HFFc6 (cell line): ENCODE measurements around the gene ANKRD53. TPM values are rescaled to one million over a fixed set of nuclear protein-coding genes. Genes with fewer than 3 reads are reported as not detected.

Experiments used
- DNase-seq: peaks from one replicate; pipeline ENCODE4 v3.0.0-alpha.2; 2018
- H3K27ac Mint-ChIP-seq: 2 replicates; pipeline ENCODE4 v1.8.0; 2020; ENCODE audit warnings: mild to moderate bottlenecking, mixed read lengths
- H3K27me3 Mint-ChIP-seq: 2 replicates; pipeline ENCODE4 v1.8.0; 2021; ENCODE audit warnings: mild to moderate bottlenecking, moderate library complexity, mixed read lengths; ENCODE audit not compliant: insufficient read depth
- H3K36me3 Mint-ChIP-seq: 2 replicates; pipeline ENCODE4 v1.8.0; 2021; ENCODE audit warnings: low read depth, mixed read lengths
- H3K4me1 Mint-ChIP-seq: 2 replicates; pipeline ENCODE4 v1.8.0; 2020; ENCODE audit warnings: low read depth, mixed read lengths
- H3K4me3 Mint-ChIP-seq: 2 replicates; pipeline ENCODE4 v1.8.0; 2020; ENCODE audit warnings: mild to moderate bottlenecking, moderate library complexity, mixed read lengths
- H3K9me3 Mint-ChIP-seq: 2 replicates; pipeline ENCODE4 v1.8.0; 2020; ENCODE audit warnings: mild to moderate bottlenecking, mixed read lengths
- CTCF ChIP-seq: fragments of 200-600 bp; sonication (generic); IDR thresholded peaks from 2 replicates; pipeline ENCODE4 v1.5.0; 2021; ENCODE audit warnings: antibody characterized with exemption, mild to moderate bottlenecking
- total RNA-seq, 6 experiments: library from RNA; stranded (reverse); fragmentation: NEBNext Ultra II Directional; extraction: Animal tissue kit (Norgen Biotek cat#: 25700); gene quantifications; 2 replicates in 1 of 6; 3 replicates in 5 of 6; pipeline ENCODE4 v1.2.3, GENCODE V29; 2021

ANKRD53 gene
- total RNA-seq, 6 experiments from 2014 or later = 0.64 to 1.1 (median 0.85) TPM

GRCh38 chr2:70957798-70958197 lies 20.6 kb upstream of the ANKRD53 start:
- Mint-ChIP-seq H3K4me1 (peaks cover 6% of the 10 kb centered on the region; the same call in 1 of the 2 replicates), H3K9me3 (no peaks in the 10 kb centered on the region), H3K36me3 (no peaks in the 10 kb centered on the region), H3K27ac (no peak overlapping the region), H3K27me3 (peaks cover 37% of the 10 kb centered on the region), H3K4me3 (no peak overlapping the region)
- DNase-seq = no peak
- TF ChIP-seq CTCF = no peak

- H3K36me3 Mint-ChIP-seq = no peaks in the 10 kb centered on the region
- no peak overlapping the region for H3K27ac Mint-ChIP-seq
Measured at GRCh38 chr2:70958759-70959158, 19.7 kb upstream of the ANKRD53 start.

GRCh38 chr2:70959271-70959761 lies 19.1 kb upstream of the ANKRD53 start:
- H3K36me3 Mint-ChIP-seq = no peaks in the 10 kb centered on the region
- H3K4me3 Mint-ChIP-seq = no peak overlapping the region
- peaks cover 6% of the 10 kb centered on the region; the same call in 1 of the 2 replicates for H3K4me1 Mint-ChIP-seq
- no peaks in the 10 kb centered on the region for H3K9me3 Mint-ChIP-seq
- no peak for DNase-seq
- peaks cover 44% of the 10 kb centered on the region for H3K27me3 Mint-ChIP-seq
- no peak for TF ChIP-seq CTCF
- H3K27ac Mint-ChIP-seq = no peak overlapping the region

More at GRCh38 chr2:70958759-70959158, 19.7 kb upstream of the ANKRD53 start:
- Mint-ChIP-seq H3K4me3 (no peak overlapping the region), H3K27me3 (peaks cover 44% of the 10 kb centered on the region), H3K4me1 (peaks cover 6% of the 10 kb centered on the region; the same call in 1 of the 2 replicates), H3K9me3 (no peaks in the 10 kb centered on the region)
- TF ChIP-seq CTCF = no peak
- DNase-seq = no peak

- H3K9me3 Mint-ChIP-seq = no peaks in the 10 kb centered on the region
- peak; percentile 58 for TF ChIP-seq CTCF
- H3K4me3 Mint-ChIP-seq = no peak overlapping the region
- peaks cover 40% of the 10 kb centered on the region for H3K27me3 Mint-ChIP-seq
- H3K4me1 Mint-ChIP-seq = peaks cover 12% of the 10 kb centered on the region
- H3K27ac Mint-ChIP-seq = no peak overlapping the region
- no peak for DNase-seq
- no peaks in the 10 kb centered on the region for H3K36me3 Mint-ChIP-seq
Measured at GRCh38 chr2:70959851-70960832, 18.3 kb upstream of the ANKRD53 start.

GRCh38 chr2:70960833-70961647 lies 17.4 kb upstream of the ANKRD53 start:
- DNase-seq = no peak
- H3K4me1 Mint-ChIP-seq = peaks cover 14% of the 10 kb centered on the region
- no peak overlapping the region for H3K4me3 Mint-ChIP-seq
- H3K9me3 Mint-ChIP-seq = no peaks in the 10 kb centered on the region
- H3K27me3 Mint-ChIP-seq = peaks cover 37% of the 10 kb centered on the region
- no peak overlapping the region for H3K27ac Mint-ChIP-seq
- H3K36me3 Mint-ChIP-seq = no peaks in the 10 kb centered on the region
- TF ChIP-seq CTCF = no peak
